ENCODE data around the gene AMOTL2.

AMOTL2 gene

GRCh38 chr3:134333522-134334181 lies 40.6 kb downstream of the AMOTL2 start:
- DNase-seq (ENCODE audit: low spot score) = no peak

- no peak for DNase-seq (ENCODE audit: low spot score)
These were observed 41.9 kb downstream of the AMOTL2 start for GRCh38 chr3:134332344-134332743.

GRCh38 chr3:134331811-134332199 lies 42.4 kb downstream of the AMOTL2 start:
- DNase-seq (ENCODE audit: low spot score) = no peak

GRCh38 chr3:134330883-134331810 lies 43.1 kb downstream of the AMOTL2 start:
- DNase-seq (ENCODE audit: low spot score) = no peak

- DNase-seq (ENCODE audit: low spot score) = no peak
These were observed 45.4 kb downstream of the AMOTL2 start for GRCh38 chr3:134328846-134329245.

- no peak for DNase-seq (ENCODE audit: low spot score)
These were observed 46.1 kb downstream of the AMOTL2 start for GRCh38 chr3:134328147-134328591.

GRCh38 chr3:134327594-134327975 lies 46.7 kb downstream of the AMOTL2 start:
- peak; percentile 33 for DNase-seq (ENCODE audit: low spot score)

GRCh38 chr3:134326760-134327593 lies 47.3 kb downstream of the AMOTL2 start:
- peak; percentile 80 for DNase-seq (ENCODE audit: low spot score)

GRCh38 chr3:134326126-134326525 lies 48.1 kb downstream of the AMOTL2 start:
- peak; percentile 62 for DNase-seq (ENCODE audit: low spot score)

- no peak for DNase-seq (ENCODE audit: low spot score)
These were observed 48.5 kb downstream of the AMOTL2 start for GRCh38 chr3:134325706-134326105.

- DNase-seq (ENCODE audit: low spot score) = no peak
These were observed 49.1 kb downstream of the AMOTL2 start for GRCh38 chr3:134325061-134325705.

- DNase-seq (ENCODE audit: low spot score) = no peak
These were observed 50.0 kb downstream of the AMOTL2 start for GRCh38 chr3:134323966-134324962.

- no peak for DNase-seq (ENCODE audit: low spot score)
These were observed 52.0 kb downstream of the AMOTL2 start for GRCh38 chr3:134322286-134322685.

- DNase-seq (ENCODE audit: low spot score) = no peak
These were observed 53.5 kb downstream of the AMOTL2 start for GRCh38 chr3:134320749-134321148.

- DNase-seq (ENCODE audit: low spot score) = no peak
These were observed 54.3 kb downstream of the AMOTL2 start for GRCh38 chr3:134319931-134320330.

- no peak for DNase-seq (ENCODE audit: low spot score)
These were observed 56.1 kb downstream of the AMOTL2 start for GRCh38 chr3:134318166-134318565.

GRCh38 chr3:134317106-134317947 lies 56.9 kb downstream of the AMOTL2 start:
- no peak for DNase-seq (ENCODE audit: low spot score)

GRCh38 chr3:134315286-134316106 lies 58.8 kb downstream of the AMOTL2 start:
- DNase-seq (ENCODE audit: low spot score) = peak; percentile 79

Measured in kidney capillary endothelial cell (primary cell).